ENCODE data around the gene SGPP2.

- no peak for TF ChIP-seq POLR2AphosphoS5 (IDR thresholded peaks at IDR 0.05; ENCODE audit: low read depth, low read length)
- no peak for TF ChIP-seq POLR2A (IDR thresholded peaks at IDR 0.05; ENCODE audit: low read depth, low read length)
- TF ChIP-seq POU2F2 (IDR thresholded peaks at IDR 0.05; ENCODE audit: low read depth, low read length) = no peak
- TF ChIP-seq SPI1 (IDR thresholded peaks at IDR 0.05; ENCODE audit: low read depth, low read length) = no peak
Measured at GRCh38 chr2:222575618-222576017, 151.3 kb downstream of the SGPP2 start.

Data from GM12891 (cell line).